NK-92 (cell line): ENCODE results near the gene PSEN2.
"Not testable (repeated sequence)": the region's sequence is repeated elsewhere in the genome, so short reads cannot be mapped to it uniquely, and the experiment has no call there.

Source experiments
- DNase-seq: peaks from one replicate; lab custom pipeline; 2025; ENCODE audit not compliant: unreplicated experiment; lab: John Stamatoyannopoulos, UW

The PSEN2 gene

GRCh38 chr1:226870401-226871279 lies at the start of gene PSEN2:
Gene PSEN2, plus strand, starts transcription at chr1:226870616. Its CDS starts 11,292 bp downstream, at chr1:226881908.
- DNase-seq: no peak

GRCh38 chr1:226820941-226821718 lies 49.3 kb upstream of the PSEN2 start:
- no peak for DNase-seq

GRCh38 chr1:226821719-226822085 lies 48.7 kb upstream of the PSEN2 start:
- DNase-seq: no peak

GRCh38 chr1:226823643-226824042 lies 46.8 kb upstream of the PSEN2 start:
- DNase-seq: no peak

- no peak for DNase-seq
Observed at GRCh38 chr1:226825037-226825745, 45.2 kb upstream of the PSEN2 start.

GRCh38 chr1:226825746-226826100 lies 44.7 kb upstream of the PSEN2 start:
- no peak for DNase-seq

GRCh38 chr1:226826479-226827261 lies 43.7 kb upstream of the PSEN2 start:
- DNase-seq: no peak

- no peak for DNase-seq
Observed at GRCh38 chr1:226827458-226827857, 43.0 kb upstream of the PSEN2 start.

- peak; percentile 36 for DNase-seq
Observed at GRCh38 chr1:226827968-226828513, 42.4 kb upstream of the PSEN2 start.

GRCh38 chr1:226829105-226829504 lies 41.3 kb upstream of the PSEN2 start:
- DNase-seq: no peak

GRCh38 chr1:226831953-226832352 lies 38.5 kb upstream of the PSEN2 start:
- DNase-seq: no peak

GRCh38 chr1:226832613-226833012 lies 37.8 kb upstream of the PSEN2 start:
- DNase-seq: no peak

- not testable (repeated sequence) for DNase-seq
Observed at GRCh38 chr1:226834179-226834578, 36.2 kb upstream of the PSEN2 start.

GRCh38 chr1:226835396-226835795 lies 35.0 kb upstream of the PSEN2 start:
- not testable (repeated sequence) for DNase-seq

- not testable (repeated sequence) for DNase-seq
Observed at GRCh38 chr1:226837966-226838365, 32.5 kb upstream of the PSEN2 start.

GRCh38 chr1:226838456-226838855 lies 32.0 kb upstream of the PSEN2 start:
- DNase-seq: no peak

GRCh38 chr1:226845624-226846023 lies 24.8 kb upstream of the PSEN2 start:
- no peak for DNase-seq

GRCh38 chr1:226846786-226847185 lies 23.6 kb upstream of the PSEN2 start:
- DNase-seq: no peak

- not testable (repeated sequence) for DNase-seq
Observed at GRCh38 chr1:226854548-226854947, 15.9 kb upstream of the PSEN2 start.

- DNase-seq: no peak
Observed at GRCh38 chr1:226862890-226863289, 7.5 kb upstream of the PSEN2 start.
